ENCODE data around the gene SLC9C2. TPM values are rescaled to one million over a fixed set of nuclear protein-coding genes. Genes with fewer than 3 reads are reported as not detected.

Gene SLC9C2
- polyA plus RNA-seq, 1 of the 3 experiments (the other 2 are of a cell fraction): not detected

DNA sequence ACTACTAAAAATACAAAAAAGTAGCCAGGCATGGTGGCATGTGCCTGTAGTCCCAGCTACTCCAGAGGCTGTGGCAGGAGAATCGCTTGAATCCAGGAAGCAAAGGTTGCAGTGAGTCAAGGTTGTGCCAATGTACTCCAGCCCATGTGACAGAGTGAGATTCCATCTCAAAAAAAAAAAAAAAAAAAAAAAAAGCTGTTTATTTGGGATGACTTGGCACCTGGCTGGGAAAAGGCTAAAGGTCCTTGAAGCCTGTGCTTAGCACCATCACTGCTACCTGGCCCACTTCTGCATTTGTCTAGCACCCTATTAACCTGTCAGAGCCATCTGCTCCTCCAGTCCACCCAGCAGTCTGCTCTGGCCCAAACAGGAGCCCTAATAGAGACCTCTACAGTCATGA, 100.8 kb downstream of the SLC9C2 start:
- H4K20me1 ChIP-seq (ENCODE audit: insufficient read depth): no peaks in the 10 kb centered on the region

More for the DNA sequence above, 100.8 kb downstream of the SLC9C2 start:
- Histone ChIP-seq H3F3A (replicated peaks; ENCODE audit: insufficient read depth) (peaks cover under 1% of the 10 kb centered on the region), H3K9me2 (no peaks in the 10 kb centered on the region), H2AFZ (ENCODE audit: low read depth) (no peak overlapping the region), H3K4me2 (no peak overlapping the region), H3K36me3 (replicated peaks in 1 of 2; ENCODE audit: control insufficient read depth in 1 of 2, insufficient read depth in 2 of 2, low read length in 1 of 2) (no peaks in the 10 kb centered on the region), H3K9ac (no peak overlapping the region), H3K9me3 (no peaks in the 10 kb centered on the region), H3K27me3 (ENCODE audit: insufficient read depth) (no peaks in the 10 kb centered on the region), H3K4me1 (ENCODE audit: control insufficient read depth in 1 of 2, insufficient read depth in 2 of 2, low read depth in 1 of 2, low read length in 1 of 2) (no peaks in the 10 kb centered on the region; a peak in 1 of 4 replicates), H3K4me3 (ENCODE audit: low read depth in 2 of 2, low read length in 1 of 2) (no peak overlapping the region), H3K79me2 (ENCODE audit: insufficient read depth) (no peaks in the 10 kb centered on the region), H3K27ac (ENCODE audit: low read depth in 2 of 2, low read length in 1 of 2) (no peak overlapping the region)
- 87% methylated on average over 1 of the region's 1 CpG for WGBS (ENCODE audit: low lambda C conversion rate)
- POLR2A ChIA-PET: no interaction called here
- TF ChIP-seq RFX5 (IDR thresholded peaks at IDR 0.05; ENCODE audit: low read length) (no peak), GABPA (IDR thresholded peaks at IDR 0.05; ENCODE audit: low read depth) (no peak), SIN3A (IDR thresholded peaks at IDR 0.05; ENCODE audit: borderline replicate concordance, low read depth, low read length) (no peak), USF2 (IDR thresholded peaks at IDR 0.05; ENCODE audit: borderline replicate concordance, low read depth, low read length) (no peak), FOXM1 (IDR thresholded peaks at IDR 0.05; ENCODE audit: low read depth) (no peak), TAF1 (IDR thresholded peaks at IDR 0.05; ENCODE audit: borderline replicate concordance, low read depth, low read length) (no peak), REST (IDR thresholded peaks at IDR 0.05; ENCODE audit: low read depth, low read length) (no peak), TEAD4 (IDR thresholded peaks at IDR 0.05; ENCODE audit: borderline replicate concordance, insufficient read depth) (no peak), RXRA (IDR thresholded peaks at IDR 0.05; ENCODE audit: borderline replicate concordance, low read depth) (no peak), CHD2 (IDR thresholded peaks at IDR 0.05; ENCODE audit: low read length, partially characterized antibody) (no peak), ELF1 (IDR thresholded peaks at IDR 0.05) (no peak), POLR2AphosphoS5 (IDR thresholded peaks at IDR 0.05; ENCODE audit: low read depth, low read length) (no peak), GATA2 (CRISPR knock-in tag; IDR thresholded peaks at IDR 0.05) (no peak), EP300 (IDR thresholded peaks at IDR 0.05; ENCODE audit: borderline replicate concordance in 1 of 2, low read depth in 1 of 2, low read length in 1 of 2) (no peak), EZH2phosphoT487 (IDR thresholded peaks at IDR 0.05; ENCODE audit: borderline replicate concordance, low read depth) (no peak), RAD21 (IDR thresholded peaks at IDR 0.05; ENCODE audit: low read length) (no peak), FOXJ3 (CRISPR knock-in tag; IDR thresholded peaks at IDR 0.05) (no peak), MXI1 (IDR thresholded peaks at IDR 0.05; ENCODE audit: low read depth, low read length) (no peak)
- TF ChIP-seq, protein P1, sequence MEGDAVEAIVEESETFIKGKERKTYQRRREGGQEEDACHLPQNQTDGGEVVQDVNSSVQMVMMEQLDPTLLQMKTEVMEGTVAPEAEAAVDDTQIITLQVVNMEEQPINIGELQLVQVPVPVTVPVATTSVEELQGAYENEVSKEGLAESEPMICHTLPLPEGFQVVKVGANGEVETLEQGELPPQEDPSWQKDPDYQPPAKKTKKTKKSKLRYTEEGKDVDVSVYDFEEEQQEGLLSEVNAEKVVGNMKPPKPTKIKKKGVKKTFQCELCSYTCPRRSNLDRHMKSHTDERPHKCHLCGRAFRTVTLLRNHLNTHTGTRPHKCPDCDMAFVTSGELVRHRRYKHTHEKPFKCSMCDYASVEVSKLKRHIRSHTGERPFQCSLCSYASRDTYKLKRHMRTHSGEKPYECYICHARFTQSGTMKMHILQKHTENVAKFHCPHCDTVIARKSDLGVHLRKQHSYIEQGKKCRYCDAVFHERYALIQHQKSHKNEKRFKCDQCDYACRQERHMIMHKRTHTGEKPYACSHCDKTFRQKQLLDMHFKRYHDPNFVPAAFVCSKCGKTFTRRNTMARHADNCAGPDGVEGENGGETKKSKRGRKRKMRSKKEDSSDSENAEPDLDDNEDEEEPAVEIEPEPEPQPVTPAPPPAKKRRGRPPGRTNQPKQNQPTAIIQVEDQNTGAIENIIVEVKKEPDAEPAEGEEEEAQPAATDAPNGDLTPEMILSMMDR (IDR thresholded peaks at IDR 0.05): no peak
- TF ChIP-seq, protein P2, sequence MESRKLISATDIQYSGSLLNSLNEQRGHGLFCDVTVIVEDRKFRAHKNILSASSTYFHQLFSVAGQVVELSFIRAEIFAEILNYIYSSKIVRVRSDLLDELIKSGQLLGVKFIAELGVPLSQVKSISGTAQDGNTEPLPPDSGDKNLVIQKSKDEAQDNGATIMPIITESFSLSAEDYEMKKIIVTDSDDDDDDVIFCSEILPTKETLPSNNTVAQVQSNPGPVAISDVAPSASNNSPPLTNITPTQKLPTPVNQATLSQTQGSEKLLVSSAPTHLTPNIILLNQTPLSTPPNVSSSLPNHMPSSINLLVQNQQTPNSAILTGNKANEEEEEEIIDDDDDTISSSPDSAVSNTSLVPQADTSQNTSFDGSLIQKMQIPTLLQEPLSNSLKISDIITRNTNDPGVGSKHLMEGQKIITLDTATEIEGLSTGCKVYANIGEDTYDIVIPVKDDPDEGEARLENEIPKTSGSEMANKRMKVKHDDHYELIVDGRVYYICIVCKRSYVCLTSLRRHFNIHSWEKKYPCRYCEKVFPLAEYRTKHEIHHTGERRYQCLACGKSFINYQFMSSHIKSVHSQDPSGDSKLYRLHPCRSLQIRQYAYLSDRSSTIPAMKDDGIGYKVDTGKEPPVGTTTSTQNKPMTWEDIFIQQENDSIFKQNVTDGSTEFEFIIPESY (IDR thresholded peaks at IDR 0.05; ENCODE audit: borderline replicate concordance, low read depth): no peak
- DNase-seq: no peak
- CTCF ChIA-PET: no interaction called here

All from SK-N-SH (cell line).